ENCODE data around the gene RGS6. TPM values are rescaled to one million over a fixed set of nuclear protein-coding genes. Genes with fewer than 3 reads are reported as not detected.

The RGS6 gene
- total and polyA plus RNA-seq, 2 experiments from 2014 or later, result 0.86 to 0.95 TPM

DNA sequence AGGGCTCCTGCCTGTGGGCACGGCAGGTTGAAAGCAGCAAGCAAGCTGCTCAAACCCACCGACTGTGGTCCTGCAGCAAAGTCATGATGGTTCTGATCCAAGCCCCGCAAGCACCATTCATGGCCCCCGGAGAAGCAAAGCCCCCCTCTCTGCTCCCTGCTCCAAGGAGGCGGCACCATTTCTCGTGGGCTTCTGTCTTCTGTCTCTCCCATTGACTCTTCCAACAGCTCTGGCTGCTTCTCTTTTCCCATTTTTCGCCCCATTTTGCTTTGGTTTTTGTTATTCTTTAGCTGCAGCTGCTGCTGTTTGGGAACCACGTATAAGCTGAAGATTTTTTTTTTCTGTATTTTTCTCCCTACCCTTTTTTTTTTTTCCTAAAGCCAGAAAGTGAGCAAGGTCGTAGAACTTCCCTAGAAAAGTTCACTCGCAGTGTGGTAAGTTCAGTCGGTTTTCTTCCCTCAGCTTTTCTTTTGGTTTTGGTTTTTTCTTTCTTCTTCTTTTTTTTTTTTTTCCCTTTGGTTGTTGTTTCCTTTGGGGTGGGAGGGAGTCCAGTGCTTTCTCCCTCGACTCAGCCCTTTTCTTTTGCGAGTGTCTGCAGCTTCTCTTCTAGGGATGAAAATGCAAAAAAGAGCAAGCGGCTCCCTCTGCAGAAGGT is 607.6 kb downstream of the RGS6 start:
- Histone ChIP-seq H3K9me3 (ENCODE audit: low read depth) (no peaks in the 10 kb centered on the region), H3K27me3 (no peaks in the 10 kb centered on the region), H3K36me3 (no peaks in the 10 kb centered on the region), H3K4me1 (ENCODE audit: low read depth) (peaks cover 8% of the 10 kb centered on the region), H3K4me3 (no peak overlapping the region), H3K27ac (no peak overlapping the region)
- TF ChIP-seq, protein P1, sequence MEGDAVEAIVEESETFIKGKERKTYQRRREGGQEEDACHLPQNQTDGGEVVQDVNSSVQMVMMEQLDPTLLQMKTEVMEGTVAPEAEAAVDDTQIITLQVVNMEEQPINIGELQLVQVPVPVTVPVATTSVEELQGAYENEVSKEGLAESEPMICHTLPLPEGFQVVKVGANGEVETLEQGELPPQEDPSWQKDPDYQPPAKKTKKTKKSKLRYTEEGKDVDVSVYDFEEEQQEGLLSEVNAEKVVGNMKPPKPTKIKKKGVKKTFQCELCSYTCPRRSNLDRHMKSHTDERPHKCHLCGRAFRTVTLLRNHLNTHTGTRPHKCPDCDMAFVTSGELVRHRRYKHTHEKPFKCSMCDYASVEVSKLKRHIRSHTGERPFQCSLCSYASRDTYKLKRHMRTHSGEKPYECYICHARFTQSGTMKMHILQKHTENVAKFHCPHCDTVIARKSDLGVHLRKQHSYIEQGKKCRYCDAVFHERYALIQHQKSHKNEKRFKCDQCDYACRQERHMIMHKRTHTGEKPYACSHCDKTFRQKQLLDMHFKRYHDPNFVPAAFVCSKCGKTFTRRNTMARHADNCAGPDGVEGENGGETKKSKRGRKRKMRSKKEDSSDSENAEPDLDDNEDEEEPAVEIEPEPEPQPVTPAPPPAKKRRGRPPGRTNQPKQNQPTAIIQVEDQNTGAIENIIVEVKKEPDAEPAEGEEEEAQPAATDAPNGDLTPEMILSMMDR (IDR thresholded peaks at IDR 0.05; ENCODE audit: low read depth, low read length), result no peak
- no peak for DNase-seq (ENCODE audit: low read depth in 1 of 2, low spot score in 1 of 2)

DNA sequence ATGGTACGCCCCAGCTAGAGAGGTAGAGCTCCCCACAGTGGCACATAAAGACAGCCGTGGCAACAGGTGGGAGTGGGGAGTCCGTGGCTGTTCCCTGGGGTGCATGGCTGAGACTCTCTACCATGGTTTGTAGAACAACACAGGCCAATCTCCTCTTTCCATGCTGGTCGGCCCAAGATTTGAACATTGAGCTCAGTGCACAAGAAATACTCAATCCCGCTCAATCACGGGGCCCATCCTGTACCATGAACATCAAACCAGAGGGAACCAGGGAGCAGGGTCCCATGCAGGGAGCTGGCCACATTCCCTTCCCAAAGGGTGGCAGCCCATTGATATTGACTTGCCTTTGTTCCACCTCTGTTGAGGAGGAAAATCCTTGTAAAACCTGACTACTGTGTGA is 608.6 kb downstream of the RGS6 start:
- no peak overlapping the region for H3K27ac ChIP-seq
- H3K4me3 ChIP-seq, result no peak overlapping the region
- no peaks in the 10 kb centered on the region for H3K9me3 ChIP-seq (ENCODE audit: low read depth)
- H3K27me3 ChIP-seq, result no peaks in the 10 kb centered on the region
- no peak for DNase-seq (ENCODE audit: low read depth in 1 of 2, low spot score in 1 of 2)
- TF ChIP-seq, protein P1 (IDR thresholded peaks at IDR 0.05; ENCODE audit: low read depth, low read length), result no peak
- H3K4me1 ChIP-seq (ENCODE audit: low read depth), result peaks cover 12% of the 10 kb centered on the region
- H3K36me3 ChIP-seq, result no peaks in the 10 kb centered on the region

DNA sequence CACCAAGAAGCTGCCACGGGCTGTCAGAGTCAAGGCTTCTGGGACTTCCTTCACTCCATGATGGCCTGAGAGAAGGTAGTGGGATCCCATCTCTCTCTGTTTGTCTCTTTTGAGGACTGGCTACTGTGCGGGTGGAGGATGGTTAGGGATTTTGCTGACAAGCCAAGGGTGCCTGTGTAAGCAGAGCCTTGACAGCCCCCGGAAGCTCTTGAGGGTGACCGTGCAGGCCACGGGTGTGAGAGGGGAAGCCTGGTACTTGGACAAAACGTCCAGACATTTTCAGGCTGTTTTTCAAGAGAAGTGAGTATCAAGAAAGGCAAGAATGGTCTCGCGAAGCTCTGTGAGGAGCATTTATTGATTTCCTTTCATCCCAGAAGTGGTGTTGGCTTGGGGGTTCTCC is 609.3 kb downstream of the RGS6 start:
- no peak overlapping the region for H3K4me3 ChIP-seq
- no peak for DNase-seq (ENCODE audit: low read depth in 1 of 2, low spot score in 1 of 2)
- TF ChIP-seq, protein P1 (IDR thresholded peaks at IDR 0.05; ENCODE audit: low read depth, low read length), result no peak
- H3K36me3 ChIP-seq, result no peaks in the 10 kb centered on the region
- H3K27ac ChIP-seq, result no peak overlapping the region
- H3K27me3 ChIP-seq, result no peaks in the 10 kb centered on the region
- peaks cover 17% of the 10 kb centered on the region for H3K4me1 ChIP-seq (ENCODE audit: low read depth)
- no peaks in the 10 kb centered on the region for H3K9me3 ChIP-seq (ENCODE audit: low read depth)

DNA sequence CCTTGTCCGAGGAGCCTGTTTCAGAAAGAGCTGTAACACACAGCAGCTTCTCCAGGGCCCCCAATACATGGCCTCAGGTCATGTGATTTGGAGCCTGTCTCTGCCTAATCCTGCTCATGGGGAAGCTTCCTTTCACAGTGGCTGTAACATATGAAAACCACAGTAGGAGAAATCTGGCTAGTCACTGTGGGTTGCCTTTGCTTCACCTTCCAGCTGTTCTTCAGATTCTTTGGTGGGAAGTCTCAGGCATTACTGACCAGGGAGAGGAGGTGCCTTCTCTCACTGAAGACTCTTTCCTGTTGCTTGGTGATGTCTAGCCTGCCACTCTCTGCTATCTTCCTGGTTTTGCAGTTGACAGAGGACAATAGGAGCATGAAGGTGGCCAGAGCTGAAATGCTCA is 611.1 kb downstream of the RGS6 start:
- TF ChIP-seq, protein P1 (IDR thresholded peaks at IDR 0.05; ENCODE audit: low read depth, low read length), result no peak

DNA sequence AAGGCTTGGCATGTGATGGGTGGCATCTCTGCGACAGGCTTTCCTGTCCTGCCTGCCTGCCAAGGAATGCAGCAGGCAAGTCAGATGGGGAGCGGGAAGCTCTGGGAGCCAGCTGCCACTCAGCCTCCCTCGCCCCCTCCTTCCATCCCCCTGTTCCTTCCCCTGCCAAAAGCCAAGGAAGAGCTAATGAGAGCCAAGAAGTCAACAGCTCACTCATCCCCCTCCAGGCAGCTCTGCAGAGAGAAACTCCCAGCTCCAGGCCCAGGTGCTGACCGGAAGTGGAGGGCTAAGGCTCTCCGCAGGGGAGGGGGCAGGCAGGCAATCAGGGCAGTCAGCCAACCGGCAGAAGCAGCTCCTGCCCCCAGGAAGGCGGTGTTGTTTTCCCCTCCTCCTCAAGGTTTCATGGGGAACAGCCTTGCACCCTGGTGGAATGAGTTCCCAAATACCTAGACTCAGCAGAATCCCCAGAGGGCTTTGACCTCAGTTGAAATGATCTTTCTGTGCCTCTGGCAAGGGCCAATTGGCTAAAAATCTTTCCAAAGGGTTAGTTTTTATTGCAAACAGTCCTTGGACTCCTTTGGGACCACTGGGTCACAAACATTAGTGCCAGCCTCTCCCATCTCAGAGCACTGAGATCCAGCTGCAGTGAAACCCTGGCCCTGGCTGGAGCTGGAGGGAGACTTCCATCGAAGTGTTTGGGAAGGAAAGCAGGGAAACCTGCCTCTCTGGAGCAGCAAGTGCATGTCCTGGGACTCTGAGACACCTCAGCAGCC is 612.6 kb downstream of the RGS6 start:
- TF ChIP-seq, protein P1 (IDR thresholded peaks at IDR 0.05; ENCODE audit: low read depth, low read length), result no peak
- H3K36me3 ChIP-seq, result no peaks in the 10 kb centered on the region
- H3K27me3 ChIP-seq, result no peaks in the 10 kb centered on the region
- H3K27ac ChIP-seq, result no peak overlapping the region
- peaks cover 17% of the 10 kb centered on the region for H3K4me1 ChIP-seq (ENCODE audit: low read depth)
- DNase-seq (ENCODE audit: low read depth in 1 of 2, low spot score in 1 of 2), result no peak
- H3K4me3 ChIP-seq, result no peak overlapping the region
- no peaks in the 10 kb centered on the region for H3K9me3 ChIP-seq (ENCODE audit: low read depth)

More for the DNA sequence above, 611.1 kb downstream of the RGS6 start:
- no peak overlapping the region for H3K4me3 ChIP-seq
- H3K4me1 ChIP-seq (ENCODE audit: low read depth), result peaks cover 17% of the 10 kb centered on the region
- no peaks in the 10 kb centered on the region for H3K27me3 ChIP-seq
- H3K9me3 ChIP-seq (ENCODE audit: low read depth), result no peaks in the 10 kb centered on the region
- H3K27ac ChIP-seq, result no peak overlapping the region
- no peak for DNase-seq (ENCODE audit: low read depth in 1 of 2, low spot score in 1 of 2)
- no peaks in the 10 kb centered on the region for H3K36me3 ChIP-seq

Data from cardiac muscle cell (in vitro differentiated cells and primary cell).